GM21360 (cell line): ENCODE data around the gene NEK6.
A peak's percentile ranks its signal among the peaks of the same experiment; 100 is the strongest.

ENCODE experiments used
- ATAC-seq: cut with Tn5 transposase; IDR thresholded peaks from one replicate; pipeline ENCODE4 v1.9.1; 2021; ENCODE audit warnings: mild to moderate bottlenecking, moderate library complexity; ENCODE audit not compliant: unreplicated experiment

NEK6 gene

DNA sequence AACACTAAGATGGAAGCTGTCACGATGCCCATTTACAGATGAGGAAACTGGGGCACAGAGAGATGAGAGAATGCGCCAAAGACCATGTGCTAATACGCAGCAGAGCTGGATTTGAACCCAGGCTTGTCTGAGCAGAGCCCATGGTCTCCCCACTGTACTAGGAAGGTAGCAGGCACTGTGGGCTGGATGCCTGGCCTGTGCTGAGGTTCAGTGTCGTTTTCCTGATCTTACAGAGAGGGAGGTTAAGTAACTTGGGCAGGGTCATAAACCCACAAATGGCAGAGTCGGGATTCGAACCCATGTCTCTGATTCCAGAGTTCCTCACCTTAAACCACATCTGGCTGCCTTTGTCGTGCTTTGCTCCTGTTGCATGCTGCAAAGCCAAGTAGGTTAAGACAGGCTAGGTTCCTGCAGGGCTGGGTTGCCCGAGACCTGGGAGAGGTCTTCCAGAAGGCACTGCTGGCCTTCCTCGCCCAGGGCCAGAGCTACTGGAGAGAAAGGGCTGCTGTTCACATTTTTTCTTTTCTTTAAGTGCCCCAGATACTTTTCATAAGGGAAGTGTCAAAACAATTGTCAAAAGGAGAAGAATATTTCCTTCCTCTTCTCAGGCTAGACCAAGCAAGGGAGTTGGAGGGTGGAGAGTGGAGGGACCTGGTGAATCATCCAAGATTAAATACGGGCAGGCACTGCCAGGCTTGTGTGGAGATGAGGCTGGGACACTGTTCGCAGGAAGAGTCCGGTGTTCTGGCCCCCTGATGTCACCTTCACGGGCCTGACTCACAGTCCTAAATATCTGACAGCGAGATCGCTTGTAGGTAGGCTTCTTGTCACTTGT is 3.2 kb downstream of the NEK6 start:
- no peak for ATAC-seq

DNA sequence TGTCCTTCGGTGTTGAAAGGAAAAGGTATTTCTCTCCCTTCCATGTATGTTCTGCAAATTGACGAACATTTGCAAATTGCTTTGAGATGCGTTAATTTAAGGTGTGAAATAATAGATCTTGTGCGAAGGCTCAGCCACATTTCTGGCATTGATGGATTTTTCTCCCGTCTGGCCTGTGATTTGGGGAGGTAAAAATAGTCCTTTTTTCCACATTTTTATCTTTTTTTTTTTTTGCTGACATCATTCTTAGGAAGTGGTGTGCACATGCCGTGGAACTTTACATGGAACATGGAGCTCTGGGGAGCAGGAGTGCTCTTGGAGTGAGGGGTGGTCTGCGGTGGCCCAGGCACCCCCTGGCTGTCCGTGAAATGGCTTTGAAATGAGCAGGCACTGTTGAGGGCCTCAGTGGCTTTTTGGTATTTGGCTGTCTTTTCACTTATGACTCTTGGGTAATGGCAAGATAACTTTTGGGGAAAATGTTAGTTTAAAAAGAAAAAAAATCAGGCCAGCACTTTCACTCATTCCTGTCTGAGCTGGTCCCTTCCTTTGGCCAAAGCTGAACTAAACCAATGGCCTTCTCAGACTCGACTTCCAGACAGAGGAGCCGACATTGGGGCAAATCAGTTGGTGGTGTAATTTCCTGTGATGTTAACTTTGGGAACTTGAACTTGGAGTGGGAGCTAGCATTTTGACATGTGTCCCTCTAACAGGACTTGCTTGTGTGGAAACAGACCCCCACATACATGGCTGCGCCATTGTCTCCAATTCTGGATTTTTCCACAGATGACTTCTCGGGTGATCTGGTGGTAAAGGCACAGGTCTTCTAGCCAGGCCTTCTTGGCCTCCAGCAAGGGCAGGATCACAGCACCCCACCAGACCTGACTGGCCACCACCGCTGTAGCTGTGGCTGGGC is 4.2 kb downstream of the NEK6 start:
- no peak for ATAC-seq

DNA sequence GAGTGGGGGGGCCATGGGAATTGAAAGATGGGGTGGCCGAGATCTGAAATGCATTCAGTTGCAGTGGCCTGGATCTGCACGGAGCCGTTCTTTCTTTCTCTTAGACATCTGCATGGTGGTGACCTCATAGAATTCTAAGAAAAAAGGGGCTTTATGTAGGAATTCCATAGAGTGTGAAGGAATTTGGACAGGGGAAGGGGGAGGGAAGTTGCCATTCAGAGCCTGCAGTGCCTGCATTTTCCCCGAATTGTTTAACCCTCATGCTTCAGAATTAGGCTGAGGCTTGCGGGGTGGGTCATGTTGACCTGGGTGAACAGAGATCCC is 4.9 kb downstream of the NEK6 start:
- no peak for ATAC-seq

DNA sequence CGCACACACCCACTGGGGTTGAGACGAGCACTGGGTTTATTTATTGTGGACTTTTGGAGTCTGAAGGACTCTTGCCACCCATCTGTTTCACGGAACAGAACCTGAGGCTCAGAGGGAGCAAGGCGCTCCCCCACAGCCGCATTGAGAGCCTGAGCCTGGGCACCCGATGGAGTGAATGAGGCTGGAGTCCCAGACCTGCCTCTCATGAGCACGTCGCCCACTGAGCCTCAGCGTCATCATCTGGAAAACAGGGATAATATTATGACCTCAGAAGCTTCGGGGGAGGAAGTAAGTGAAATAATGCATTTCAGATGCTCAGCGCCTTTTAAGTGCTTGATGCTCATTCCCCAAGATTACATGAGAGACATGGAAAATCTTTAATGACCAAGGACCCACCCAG is 5.5 kb downstream of the NEK6 start:
- ATAC-seq, result no peak

DNA sequence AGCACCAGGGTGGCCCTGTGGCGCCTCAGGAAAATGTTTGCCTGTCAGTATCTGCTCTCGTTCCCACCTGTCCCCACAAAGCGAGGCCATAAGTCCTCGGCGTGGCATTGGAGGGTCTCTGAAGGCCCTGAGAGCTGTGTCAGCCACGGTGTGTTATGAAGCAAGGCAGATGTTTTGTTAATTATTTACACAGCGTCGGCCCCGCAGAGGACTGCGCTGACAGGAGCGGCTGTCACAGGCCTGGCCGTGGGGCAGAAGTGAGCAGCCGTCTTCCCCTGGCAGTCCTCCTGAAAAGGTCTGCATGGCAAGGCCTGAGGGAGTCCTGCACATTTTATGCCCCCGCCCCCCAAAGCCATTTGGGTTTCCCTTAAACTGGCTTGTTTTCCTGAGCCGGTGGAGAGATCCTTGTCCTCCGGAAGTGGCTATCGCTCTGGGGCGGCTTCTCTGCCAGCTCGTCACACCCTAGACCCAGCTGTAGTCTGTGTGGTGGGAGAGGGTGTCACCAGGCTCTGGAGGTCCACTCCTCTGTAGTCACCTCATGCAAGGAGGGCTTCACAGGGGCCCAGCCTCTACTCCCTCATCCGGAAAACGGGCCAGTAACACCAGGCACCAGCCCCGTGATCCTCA is 6.2 kb downstream of the NEK6 start:
- ATAC-seq, result no peak

DNA sequence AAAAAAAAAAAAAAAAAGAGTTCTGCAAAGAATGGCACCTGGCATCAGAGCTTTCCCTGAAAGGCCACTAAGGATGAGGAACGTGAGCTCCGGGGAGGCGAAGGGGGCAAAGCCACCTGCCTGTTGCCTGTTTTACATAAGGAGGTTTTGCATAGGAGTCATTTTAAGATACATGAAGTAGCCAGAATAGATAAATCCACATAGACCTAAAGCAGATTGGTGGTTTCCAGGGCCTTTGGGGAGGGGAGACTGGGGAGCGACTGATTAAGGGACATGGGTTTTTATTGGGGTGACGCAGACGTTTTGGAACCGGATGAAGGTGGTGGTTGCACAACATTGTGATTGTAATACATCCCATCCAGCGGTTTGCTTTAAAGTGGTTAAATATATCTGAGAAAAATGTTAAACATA is 7.1 kb downstream of the NEK6 start:
- ATAC-seq, result peak; percentile 54

DNA sequence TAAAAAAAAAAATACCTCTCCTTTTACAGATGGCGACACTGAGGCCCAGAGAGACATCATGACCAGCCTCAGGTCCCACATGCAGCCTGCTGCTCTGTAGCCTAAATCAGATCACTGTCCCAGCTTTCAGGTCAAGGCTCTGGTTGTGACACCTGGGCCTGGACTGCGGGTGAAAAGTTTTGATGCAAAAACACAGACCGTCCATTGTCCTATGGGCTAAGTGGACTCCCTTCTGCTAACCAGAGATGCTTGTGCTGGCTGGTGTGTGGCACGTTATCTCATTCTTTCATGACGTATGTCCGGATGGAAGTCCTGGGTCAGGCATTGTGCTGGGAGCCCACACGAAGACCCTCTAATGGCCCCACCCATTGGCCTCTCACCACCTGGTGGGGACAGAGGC is 7.8 kb downstream of the NEK6 start:
- no peak for ATAC-seq

DNA sequence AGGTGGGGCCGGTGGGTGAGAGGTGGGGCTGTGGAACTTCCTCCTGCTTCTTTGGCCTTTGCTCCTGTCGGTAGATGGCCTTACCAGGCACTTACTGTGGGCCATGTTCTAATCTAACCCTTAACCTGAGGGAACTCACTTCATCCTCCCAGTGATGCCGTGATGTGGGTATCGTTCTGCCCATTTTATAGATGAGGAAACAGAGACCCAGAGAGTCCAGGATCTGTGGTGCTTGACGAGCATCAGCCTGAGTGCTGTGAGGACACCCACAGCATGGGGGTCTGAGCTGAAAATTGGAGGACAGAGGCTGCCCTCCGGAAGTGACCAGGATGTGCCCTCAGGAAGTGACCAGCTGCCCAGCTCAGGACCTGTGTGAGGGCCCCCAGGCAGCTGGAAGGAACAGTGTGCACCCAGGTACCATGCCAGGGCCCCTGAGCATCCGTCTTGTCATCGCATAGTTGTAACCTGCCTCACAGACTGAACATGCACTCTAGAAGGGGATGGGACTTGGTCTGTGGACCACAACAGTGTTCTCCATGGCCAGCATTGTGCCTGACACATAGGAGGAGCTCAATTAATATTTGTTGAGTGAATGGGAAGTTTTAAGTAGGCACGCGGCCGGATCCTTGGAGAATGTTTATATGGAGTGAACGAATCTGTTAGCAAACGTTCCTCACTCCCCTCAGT is 8.5 kb downstream of the NEK6 start:
- ATAC-seq, result no peak

DNA sequence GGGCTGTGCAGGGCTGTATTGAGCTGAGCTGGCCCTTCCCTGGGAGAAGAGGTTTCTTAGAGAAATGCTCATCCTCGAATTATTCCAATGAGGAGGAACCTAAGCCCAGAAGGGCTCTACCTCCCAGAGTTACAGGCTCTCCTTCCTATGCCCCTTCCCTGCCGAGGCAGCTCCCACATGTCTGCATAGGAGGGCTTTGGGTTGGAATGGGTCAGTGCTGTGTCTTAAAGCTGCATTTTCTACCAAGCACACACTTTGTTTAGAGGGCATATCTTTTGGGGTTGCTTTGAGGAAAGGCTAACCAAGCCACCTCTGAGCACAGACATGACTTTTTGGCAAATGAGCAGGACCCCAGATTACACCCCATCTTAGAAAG is 9.1 kb downstream of the NEK6 start:
- ATAC-seq, result no peak

DNA sequence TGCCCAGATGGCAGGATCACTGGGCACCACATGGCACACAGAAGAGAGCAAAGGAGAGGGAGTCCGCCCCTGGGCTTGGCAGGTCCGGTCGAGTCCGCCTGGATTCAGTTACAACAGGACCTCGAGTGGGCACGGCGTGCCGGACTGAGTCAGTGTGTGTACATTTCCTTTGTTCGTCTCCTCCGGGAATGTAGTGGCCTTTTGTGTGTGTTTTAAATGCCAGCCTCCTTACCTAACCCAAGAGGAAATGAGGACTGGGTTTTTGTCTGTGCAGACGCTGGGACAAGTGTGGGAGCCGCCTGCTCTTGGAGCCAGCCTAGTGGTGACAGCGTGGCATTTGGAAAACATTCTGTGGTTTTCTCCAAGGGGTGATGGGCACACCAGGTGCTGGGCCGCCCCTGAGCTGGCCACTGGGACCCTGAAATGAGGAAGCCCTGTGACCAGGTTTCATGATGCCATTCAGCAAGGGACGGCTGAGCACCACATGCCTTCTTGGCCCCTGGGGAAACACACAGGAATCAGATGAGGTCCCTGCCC is 9.6 kb downstream of the NEK6 start:
- ATAC-seq, result no peak

DNA sequence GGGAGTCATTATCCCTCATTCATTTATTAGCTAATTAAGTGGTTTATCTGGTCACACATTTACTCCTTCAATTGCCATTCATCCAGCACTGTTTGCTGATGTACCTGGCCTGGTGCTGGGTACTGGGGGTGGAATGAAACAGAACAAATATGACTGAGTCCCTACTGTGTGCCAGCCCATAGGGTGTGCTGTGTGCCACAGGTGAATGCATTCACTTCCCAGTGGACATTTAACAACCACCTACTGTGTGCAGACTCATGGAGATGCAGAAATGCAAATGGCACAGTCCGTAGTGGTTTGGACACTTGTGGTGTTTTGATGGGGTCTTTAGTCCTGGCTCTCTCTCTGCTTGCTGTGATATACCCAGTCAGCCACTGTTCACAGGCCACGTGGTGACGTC is 10.5 kb downstream of the NEK6 start:
- no peak for ATAC-seq

DNA sequence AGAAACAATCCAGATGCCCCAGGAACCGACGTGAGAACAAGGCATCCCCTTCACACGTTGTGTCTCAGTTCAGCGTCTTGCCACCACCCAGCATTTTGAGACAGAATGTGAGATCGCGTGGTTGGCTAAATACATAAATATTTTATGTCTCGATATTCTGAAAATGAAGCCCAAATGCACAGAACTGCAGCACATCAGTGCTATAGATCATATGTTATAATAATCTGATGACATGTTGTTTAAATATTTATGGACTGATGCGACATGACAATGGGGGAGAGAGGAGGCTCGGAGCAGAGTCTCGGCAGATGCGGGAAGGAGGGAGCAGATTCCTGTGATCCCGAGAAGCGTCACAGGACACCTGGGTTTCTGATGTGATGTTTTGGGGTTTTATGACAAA is 10.9 kb downstream of the NEK6 start:
- no peak for ATAC-seq

DNA sequence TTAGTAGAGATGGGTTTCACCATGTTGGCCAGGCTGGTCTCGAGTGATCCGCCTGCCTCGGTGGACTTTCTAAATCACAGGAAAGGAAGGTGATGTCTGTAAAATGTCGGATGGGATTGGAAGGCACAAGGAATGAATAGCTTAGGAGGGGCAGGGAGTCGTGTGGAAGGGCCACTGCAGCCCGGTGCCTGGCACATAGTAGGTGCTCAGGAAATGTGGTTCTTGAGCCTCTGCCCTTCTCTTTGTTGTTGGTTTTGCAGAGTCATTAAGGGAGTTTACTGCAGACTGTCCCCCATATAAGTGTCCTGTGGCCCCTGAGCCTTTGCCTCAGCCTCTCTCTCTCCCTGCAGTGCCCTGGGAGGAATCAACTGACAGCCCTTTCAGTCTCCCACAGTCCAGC is 11.8 kb downstream of the NEK6 start:
- ATAC-seq, result no peak

DNA sequence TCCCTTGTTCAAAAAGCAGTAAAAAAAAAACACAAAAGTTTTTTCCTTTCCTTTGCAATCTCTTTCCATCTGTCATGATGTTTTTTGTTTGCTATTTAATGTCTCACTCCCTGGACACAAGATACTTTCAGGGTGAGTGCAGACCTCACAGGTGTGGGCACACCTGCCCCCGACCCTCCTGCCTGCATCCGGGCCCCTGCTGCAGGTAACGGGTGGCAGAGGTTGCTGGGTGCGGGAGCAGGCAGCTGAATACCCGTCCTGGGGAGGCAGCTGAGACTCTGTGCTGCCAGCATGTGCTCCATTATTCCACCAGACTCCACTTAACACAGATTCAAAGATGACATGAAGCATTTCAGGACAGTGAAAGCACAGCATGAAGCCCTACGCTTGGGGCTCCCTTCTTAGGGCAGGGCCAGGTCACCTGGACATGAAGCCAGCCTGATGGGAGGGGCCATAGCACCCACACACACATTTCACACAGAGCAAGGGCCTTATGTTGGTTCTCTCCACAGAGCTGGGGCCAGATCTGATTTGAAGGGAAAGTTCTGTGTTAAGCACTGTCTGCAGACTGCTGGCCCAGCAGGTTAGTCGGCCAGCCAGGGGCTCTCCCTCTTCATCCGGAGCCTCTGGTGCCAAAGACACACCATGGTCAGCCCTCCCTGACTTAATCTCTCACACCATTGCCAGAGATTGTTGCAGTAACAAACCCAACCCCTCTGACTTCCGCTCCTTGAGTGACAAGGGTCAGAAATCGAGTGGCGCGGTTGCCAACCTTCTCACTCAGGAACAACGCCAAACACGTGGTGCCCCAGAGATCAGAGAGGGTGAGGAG is 13.0 kb downstream of the NEK6 start:
- ATAC-seq, result no peak

DNA sequence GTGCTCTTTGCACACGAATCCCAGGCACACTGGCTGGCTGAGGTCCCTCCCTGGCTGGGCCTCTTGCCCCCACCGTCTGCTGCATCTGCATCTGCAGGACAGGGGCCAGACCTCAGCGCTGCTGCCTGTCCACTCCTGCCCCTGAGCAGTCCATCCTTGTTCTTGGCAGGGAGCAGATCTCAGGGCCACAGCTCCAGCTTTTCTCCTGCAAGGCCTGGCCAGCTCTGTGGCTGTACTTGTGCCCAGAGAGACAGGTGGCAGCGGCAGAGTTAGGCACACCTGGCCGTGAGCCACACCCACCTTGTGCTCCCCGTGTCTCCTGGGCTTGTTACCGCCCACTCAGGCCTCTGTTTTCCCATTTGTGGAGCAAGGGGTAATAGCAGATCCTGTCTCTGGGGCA is 13.9 kb downstream of the NEK6 start:
- ATAC-seq, result no peak

DNA sequence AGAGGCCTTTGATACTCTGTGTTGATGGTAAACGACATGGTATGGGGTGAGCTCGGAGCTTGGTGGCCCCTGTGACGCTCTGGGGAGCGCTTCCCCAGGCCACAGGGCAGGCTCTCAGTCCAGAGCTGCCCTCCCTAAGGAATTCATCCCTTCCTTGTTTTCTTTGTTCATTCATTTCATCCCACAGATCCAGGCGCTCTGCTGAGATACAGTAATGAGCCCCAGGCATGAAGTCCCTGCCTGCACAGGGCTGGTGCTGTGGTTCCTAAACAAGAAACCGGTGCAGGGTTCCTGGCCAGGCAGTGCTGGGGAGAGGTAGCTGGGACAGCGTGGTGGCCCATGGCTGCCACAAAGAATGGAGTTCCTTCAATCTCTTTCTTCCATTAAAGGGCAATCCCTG is 14.4 kb downstream of the NEK6 start:
- ATAC-seq, result no peak

DNA sequence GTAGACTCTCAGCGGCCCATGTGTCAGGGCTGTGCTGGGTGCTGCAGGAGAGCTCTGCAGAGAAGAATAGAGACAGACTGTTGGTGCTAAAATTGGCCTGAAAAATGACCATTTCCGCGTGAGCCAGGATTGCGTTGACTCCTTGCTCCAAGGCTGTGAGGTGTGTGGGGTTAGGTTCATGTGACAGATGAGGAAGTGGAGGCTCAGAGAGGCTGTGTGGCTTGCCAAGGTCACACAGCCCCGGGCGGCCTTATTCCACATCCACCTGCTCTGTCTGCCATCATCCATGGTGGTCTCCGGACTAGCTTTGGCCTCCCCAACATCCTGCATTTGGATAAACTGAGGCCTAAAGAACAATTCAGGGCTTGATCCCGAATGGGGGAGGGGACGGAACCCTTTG is 15.2 kb downstream of the NEK6 start:
- no peak for ATAC-seq

DNA sequence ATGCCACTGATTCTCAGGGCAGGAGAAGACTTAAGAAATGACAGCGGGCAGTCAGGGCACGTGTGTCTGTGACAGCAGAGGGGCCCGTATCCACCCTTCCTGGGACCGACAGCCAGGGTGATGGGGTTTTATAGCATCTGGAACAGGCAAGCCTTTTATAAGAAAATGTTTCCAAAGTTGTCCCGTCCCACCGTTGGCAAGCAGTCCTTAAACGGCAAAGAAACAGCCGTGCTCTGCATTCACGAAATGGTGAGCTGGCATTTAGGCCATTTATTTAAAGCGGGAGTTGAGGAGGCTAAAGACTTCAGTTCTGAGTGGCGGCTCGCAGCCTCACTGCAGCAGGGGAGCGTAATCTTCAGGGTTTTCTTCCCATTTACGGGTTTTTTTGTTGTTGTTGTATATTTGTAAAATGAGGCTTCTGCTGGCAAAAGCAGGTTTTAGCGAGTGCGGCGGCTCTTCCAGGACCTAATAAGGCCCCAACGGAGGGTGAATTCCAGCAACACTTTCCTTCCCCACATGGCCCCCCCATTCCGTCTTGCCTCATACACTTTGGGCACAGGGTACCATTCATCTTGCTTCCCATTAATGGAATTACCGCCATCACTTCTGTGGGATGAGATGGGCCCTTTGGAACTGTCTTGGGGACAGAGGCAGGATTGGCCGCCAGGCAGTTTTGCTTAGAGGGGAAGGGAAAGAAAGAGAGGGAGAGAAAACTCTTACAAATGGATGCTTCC is 15.8 kb downstream of the NEK6 start:
- no peak for ATAC-seq

DNA sequence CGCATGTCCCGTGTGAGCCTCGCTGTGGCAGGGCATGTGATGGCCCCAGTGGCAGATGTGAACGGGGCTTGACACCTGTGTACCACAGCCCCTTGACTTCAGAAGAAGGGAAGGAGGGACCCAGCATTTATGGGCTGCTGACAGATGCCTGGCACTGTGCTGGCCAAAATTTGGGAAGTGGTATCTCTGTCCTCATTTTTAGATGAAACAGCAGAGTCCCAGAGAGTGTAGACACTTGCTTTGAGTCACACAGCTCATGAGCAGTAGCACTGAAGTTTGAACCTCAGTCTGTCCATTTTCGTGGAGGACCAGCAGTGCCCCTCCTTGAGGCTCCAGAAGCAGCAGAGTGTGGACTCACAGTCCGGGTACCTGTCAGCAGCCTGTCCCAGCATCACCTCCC is 16.5 kb downstream of the NEK6 start:
- no peak for ATAC-seq

DNA sequence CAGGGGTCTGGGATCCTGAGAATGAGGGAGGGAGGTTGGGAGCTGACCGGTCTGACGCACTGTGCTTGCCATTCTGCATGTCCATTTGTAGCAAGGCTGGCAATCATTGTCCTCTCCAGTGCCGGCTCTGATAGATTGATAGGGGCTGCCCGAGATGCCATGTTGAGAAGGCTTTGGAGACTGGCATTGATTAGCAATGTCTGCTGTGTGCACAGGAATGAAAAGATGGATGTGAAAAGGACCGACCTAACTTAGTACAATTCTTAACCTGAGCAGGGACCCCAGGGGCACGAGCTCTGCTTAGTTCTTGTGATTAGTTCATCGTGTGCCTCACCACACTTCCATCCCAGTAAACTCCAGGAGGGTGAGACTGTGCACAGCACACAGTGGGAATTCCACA is 17.0 kb downstream of the NEK6 start:
- ATAC-seq, result no peak
